Breast epithelium (tissue), 4 donors: ENCODE measurements around the gene RPS25. TPM values are rescaled to one million over a fixed set of nuclear protein-coding genes. Genes with fewer than 3 reads are reported as not detected.

Experiments used
- DNase-seq, 2 donors: peaks; one replicate each; pipeline ENCODE4 v3.0.0-alpha.2; 2019; ENCODE audit warnings: low spot score in 2 of 2
- H3K27ac ChIP-seq, 2 donors: fragments of 200-600 bp; sonication (generic) in 1 of 2; one replicate each; pipeline ENCODE4 v1.5.1; 2016 to 2019; ENCODE audit warnings: mild to moderate bottlenecking in 1 of 2
- H3K27me3 ChIP-seq, 2 donors: fragments of 200-600 bp; sonication (generic) in 1 of 2; one replicate each; pipeline versions ENCODE4 v1.5.1 to v1.6.0; 2017 to 2019; ENCODE audit warnings: control low read depth in 1 of 2, mild to moderate bottlenecking in 1 of 2
- H3K36me3 ChIP-seq: fragments of 200-600 bp; one replicate; pipeline ENCODE4 v1.5.1; 2019
- H3K4me1 ChIP-seq, 2 donors: fragments of 200-600 bp; sonication (generic); one replicate each; pipeline ENCODE4 v1.5.1; 2016 to 2019; ENCODE audit warnings: control low read depth in 1 of 2
- H3K4me3 ChIP-seq, 3 donors: fragments of 200-600 bp; sonication (generic); 1 replicate in 2 of 3; 2 replicates in 1 of 3; pipeline ENCODE4 v1.5.1; 2016 to 2019; ENCODE audit warnings: mild to moderate bottlenecking in 3 of 3, moderate library complexity in 2 of 3
- H3K9me3 ChIP-seq, 2 donors: fragments of 200-600 bp; sonication (generic) in 1 of 2; one replicate each; pipeline ENCODE4 v1.5.1; 2016 to 2019; ENCODE audit warnings: control low read depth in 1 of 2
- CTCF ChIP-seq, 3 donors: fragments of 450-650 bp; IDR thresholded peaks; one replicate each; pipeline ENCODE4 v1.5.1; 2016 to 2017; ENCODE audit warnings: antibody characterized with exemption in 3 of 3, mild to moderate bottlenecking in 3 of 3, moderate library complexity in 3 of 3
- POLR2A ChIP-seq: fragments of 450-650 bp; IDR thresholded peaks from one replicate; pipeline ENCODE4 v1.6.1; 2016; ENCODE audit warnings: antibody characterized with exemption, mild to moderate bottlenecking, moderate library complexity
- POLR2AphosphoS5 ChIP-seq, 3 donors: sonication (generic); formaldehyde crosslinking; IDR thresholded peaks; one replicate each; pipeline ENCODE4 v1.6.1; 2017; ENCODE audit warnings: antibody characterized with exemption in 3 of 3
- intact Hi-C: fragments of 100-400 bp; cut with DNase I; formaldehyde crosslinking; loops from one replicate; pipeline ENCODE4 v1.15.1; 2023; ENCODE audit warnings: low total_unique reads
- total RNA-seq, 3 donors: library from RNA; depleted of rRNA; stranded (reverse); fragments of >200 nt; gene quantifications; one replicate each; pipeline ENCODE4 v1.1.0, GENCODE V29; 2016

Gene RPS25
- total RNA-seq, 3 donors from 2014 or later, result 1,984 to 3,403 (median 2,926) TPM

- Histone ChIP-seq H3K27ac (no peak overlapping the region), H3K27me3 (no peaks in the 10 kb centered on the region), H3K36me3 (peaks cover 11% of the 10 kb centered on the region), H3K4me3 (no peak overlapping the region), H3K9me3 (no peaks in the 10 kb centered on the region), H3K4me1 (no peaks in the 10 kb centered on the region)
- DNase-seq, result no peak
- TF ChIP-seq POLR2A, result no peak
- TF ChIP-seq POLR2AphosphoS5 (IDR thresholded peaks at IDR 0.05), result no peak
- no peak for TF ChIP-seq CTCF (IDR thresholded peaks at IDR 0.05)
- intact Hi-C loops, result no loop called here
Observed at GRCh38 chr11:119048644-119049043, 30.5 kb upstream of the RPS25 start.

- peaks cover 11% of the 10 kb centered on the region for H3K36me3 ChIP-seq
- H3K27ac ChIP-seq, result no peak overlapping the region
- intact Hi-C loops, result no loop called here
- no peak overlapping the region for H3K4me3 ChIP-seq
- no peaks in the 10 kb centered on the region for H3K4me1 ChIP-seq
- TF ChIP-seq POLR2A (no peak), CTCF (IDR thresholded peaks at IDR 0.05) (no peak), POLR2AphosphoS5 (IDR thresholded peaks at IDR 0.05) (no peak)
- no peak for DNase-seq
- H3K27me3 ChIP-seq, result no peaks in the 10 kb centered on the region
- no peaks in the 10 kb centered on the region for H3K9me3 ChIP-seq
Observed at GRCh38 chr11:119047205-119047604, 29.1 kb upstream of the RPS25 start.

GRCh38 chr11:119046489-119046888, 28.3 kb upstream of the RPS25 start:
- intact Hi-C loops, result no loop called here
- H3K27me3 ChIP-seq, result no peaks in the 10 kb centered on the region
- no peak overlapping the region for H3K4me3 ChIP-seq
- no peaks in the 10 kb centered on the region for H3K4me1 ChIP-seq
- no peak overlapping the region for H3K27ac ChIP-seq
- H3K9me3 ChIP-seq, result no peaks in the 10 kb centered on the region
- no peak for DNase-seq
- TF ChIP-seq POLR2A, result no peak
- TF ChIP-seq CTCF (IDR thresholded peaks at IDR 0.05), result no peak
- no peak for TF ChIP-seq POLR2AphosphoS5 (IDR thresholded peaks at IDR 0.05)
- H3K36me3 ChIP-seq, result peaks cover 11% of the 10 kb centered on the region

GRCh38 chr11:119044708-119045107, 26.6 kb upstream of the RPS25 start:
- Histone ChIP-seq H3K27me3 (no peaks in the 10 kb centered on the region), H3K4me1 (no peaks in the 10 kb centered on the region), H3K36me3 (peaks cover 11% of the 10 kb centered on the region), H3K27ac (no peak overlapping the region), H3K9me3 (no peaks in the 10 kb centered on the region), H3K4me3 (no peak overlapping the region)
- DNase-seq, result no peak
- intact Hi-C loops, result no loop called here
- no peak for TF ChIP-seq CTCF (IDR thresholded peaks at IDR 0.05)
- no peak for TF ChIP-seq POLR2A
- TF ChIP-seq POLR2AphosphoS5 (IDR thresholded peaks at IDR 0.05), result no peak

- intact Hi-C loops, result no loop called here
- Histone ChIP-seq H3K4me3 (no peak overlapping the region), H3K27ac (no peak overlapping the region), H3K9me3 (no peaks in the 10 kb centered on the region), H3K27me3 (no peaks in the 10 kb centered on the region), H3K4me1 (no peaks in the 10 kb centered on the region), H3K36me3 (peaks cover 6% of the 10 kb centered on the region)
- DNase-seq, result no peak
- TF ChIP-seq CTCF (IDR thresholded peaks at IDR 0.05) (no peak), POLR2A (no peak), POLR2AphosphoS5 (IDR thresholded peaks at IDR 0.05) (no peak)
Observed at GRCh38 chr11:119042927-119043326, 24.8 kb upstream of the RPS25 start.
